ENCODE measurements around the gene SRPK2.

DNA sequence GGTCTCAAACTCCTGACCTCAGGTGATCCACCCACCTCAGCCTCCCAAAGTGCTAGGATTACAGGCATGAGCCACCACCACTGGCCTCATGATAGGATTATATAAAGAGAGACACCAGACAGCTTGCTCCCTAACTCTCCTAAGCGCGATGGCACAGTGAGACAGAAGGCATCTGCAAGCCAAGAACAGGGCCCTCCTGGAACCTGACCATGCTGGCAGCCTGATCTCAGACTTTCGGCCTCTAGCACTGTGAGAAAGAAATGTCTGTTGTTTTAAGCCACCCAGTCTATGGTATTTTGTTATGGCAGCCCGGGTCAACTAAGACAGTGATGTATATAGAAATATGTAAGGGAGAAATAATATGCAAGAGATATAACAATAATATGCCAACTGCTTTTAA is 51.2 kb downstream of the SRPK2 start:
- TF ChIP-seq POLR2A (IDR thresholded peaks at IDR 0.05): no peak
- TF ChIP-seq, protein P1, sequence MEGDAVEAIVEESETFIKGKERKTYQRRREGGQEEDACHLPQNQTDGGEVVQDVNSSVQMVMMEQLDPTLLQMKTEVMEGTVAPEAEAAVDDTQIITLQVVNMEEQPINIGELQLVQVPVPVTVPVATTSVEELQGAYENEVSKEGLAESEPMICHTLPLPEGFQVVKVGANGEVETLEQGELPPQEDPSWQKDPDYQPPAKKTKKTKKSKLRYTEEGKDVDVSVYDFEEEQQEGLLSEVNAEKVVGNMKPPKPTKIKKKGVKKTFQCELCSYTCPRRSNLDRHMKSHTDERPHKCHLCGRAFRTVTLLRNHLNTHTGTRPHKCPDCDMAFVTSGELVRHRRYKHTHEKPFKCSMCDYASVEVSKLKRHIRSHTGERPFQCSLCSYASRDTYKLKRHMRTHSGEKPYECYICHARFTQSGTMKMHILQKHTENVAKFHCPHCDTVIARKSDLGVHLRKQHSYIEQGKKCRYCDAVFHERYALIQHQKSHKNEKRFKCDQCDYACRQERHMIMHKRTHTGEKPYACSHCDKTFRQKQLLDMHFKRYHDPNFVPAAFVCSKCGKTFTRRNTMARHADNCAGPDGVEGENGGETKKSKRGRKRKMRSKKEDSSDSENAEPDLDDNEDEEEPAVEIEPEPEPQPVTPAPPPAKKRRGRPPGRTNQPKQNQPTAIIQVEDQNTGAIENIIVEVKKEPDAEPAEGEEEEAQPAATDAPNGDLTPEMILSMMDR (IDR thresholded peaks at IDR 0.05): no peak
